ENCODE data around the gene RAB31.

Gene RAB31

DNA sequence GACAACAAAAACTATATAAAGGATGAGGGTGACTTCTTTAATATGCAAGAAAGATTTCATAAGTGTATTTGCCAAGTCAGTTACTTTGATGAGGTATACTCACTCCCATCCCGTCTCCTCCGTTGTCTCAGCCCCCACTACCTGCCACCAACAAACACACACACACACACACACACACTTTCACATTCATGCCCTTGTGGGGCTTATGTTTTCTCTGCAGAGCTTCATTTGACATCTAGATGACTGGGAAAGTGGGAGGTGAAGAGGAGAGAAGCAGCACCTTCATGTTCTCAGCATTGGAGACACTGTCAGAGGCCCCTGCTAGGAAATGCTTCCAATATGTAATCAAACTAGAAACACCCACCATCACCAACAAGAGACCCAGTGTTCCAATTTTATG lies 155.2 kb downstream of the RAB31 start:
- no peak for DNase-seq (ENCODE audit: low read depth)

DNA sequence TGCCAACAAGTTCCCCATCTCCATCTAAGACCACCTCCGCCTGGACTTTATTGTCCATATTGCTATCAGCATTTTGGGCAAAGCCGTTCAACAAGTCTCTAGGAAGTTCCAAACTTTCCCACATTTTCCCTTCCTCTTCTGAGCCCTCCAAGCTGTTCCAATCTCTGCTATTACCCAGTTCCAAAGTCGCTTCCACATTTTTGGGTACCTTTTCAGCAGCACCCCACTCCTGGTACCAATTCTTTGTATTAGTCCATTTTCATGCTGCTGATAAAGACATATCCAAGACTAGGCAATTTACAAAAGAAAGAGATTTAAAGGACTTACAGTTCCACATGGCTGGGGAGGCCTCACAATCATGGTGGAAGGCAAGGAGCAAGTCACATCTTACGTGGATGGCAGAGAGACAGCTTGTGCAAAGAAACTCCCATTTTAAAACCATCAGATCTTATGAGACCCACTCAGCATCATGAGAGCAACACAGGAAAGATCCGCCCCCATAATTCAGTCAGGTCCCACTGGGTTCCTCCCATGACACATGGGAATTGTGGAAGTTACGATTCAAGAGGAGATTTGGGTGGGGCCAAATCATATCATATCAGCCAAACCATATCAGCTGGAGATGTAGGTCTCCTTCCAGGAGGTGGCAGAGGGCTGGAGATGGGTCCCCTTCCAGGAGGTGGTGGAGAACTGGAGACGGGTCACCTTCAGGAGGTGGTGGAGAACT lies 157.8 kb downstream of the RAB31 start:
- DNase-seq (ENCODE audit: low read depth) = no peak

- DNase-seq (ENCODE audit: low read depth) = no peak
These were observed 158.5 kb downstream of the RAB31 start for GRCh38 chr18:9866627-9867026.

DNA sequence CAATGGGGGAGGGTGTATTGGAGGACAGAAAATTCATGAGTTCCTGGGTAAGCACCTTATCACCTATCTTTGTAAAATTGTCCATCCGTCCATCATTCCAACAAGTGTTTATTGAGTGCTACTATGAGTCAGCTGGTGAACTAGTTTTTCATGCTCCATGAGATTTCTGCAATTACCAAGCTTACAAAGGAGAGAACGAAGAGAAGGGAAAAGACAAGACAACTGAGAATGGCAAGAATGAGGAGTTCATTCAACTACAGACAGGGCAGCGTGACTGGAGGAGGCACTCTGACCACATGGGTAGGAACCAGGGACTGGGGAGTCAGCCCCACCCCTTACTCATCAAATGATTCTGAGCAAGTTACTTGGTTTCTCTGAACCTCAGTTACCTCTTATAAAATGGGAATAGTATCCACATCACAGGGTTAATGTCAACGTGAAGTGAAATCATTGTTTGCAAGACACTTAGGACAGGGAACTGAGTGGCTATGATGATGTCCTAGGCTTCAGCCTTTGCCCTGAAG lies 159.0 kb downstream of the RAB31 start:
- no peak for DNase-seq (ENCODE audit: low read depth)

DNA sequence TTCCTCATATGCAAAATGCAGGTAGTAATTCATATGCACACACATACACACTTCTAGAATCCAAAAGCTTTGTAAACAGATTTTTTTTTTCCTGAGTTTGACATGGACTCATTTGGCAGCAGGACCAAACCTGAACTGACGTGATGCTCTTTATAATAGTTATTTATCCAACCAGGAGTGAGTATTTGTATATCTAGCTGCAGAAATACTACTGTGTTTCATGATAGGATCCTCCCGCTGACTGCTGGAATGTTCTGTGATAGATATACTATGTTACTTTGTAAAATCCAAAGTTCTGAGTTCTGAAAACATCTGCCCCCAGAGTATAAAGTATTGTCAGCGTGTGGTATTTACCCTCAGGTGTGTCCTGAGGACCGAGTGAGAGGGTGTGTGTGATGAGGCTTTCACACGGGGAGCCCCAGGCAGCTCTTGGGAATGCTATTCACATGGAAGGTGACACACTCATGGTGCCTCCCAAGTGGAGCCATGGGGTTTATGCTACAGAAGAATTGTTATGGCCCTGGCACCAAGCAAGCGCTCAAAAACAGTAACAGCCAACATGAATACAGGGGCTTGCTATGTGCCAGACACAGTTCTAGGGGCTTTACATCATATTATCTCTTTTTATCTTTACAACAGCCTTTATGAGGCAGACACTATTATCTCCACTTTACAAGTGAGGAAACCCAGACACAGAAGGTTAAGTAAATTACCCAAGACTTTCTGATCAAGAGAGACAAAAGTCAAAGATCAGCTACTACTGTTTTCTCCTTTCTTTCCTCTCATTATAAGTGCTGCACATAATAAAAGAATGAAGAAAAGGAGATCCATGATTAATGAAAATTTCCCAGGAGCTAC lies 161.0 kb downstream of the RAB31 start:
- DNase-seq (ENCODE audit: low read depth) = no peak

DNA sequence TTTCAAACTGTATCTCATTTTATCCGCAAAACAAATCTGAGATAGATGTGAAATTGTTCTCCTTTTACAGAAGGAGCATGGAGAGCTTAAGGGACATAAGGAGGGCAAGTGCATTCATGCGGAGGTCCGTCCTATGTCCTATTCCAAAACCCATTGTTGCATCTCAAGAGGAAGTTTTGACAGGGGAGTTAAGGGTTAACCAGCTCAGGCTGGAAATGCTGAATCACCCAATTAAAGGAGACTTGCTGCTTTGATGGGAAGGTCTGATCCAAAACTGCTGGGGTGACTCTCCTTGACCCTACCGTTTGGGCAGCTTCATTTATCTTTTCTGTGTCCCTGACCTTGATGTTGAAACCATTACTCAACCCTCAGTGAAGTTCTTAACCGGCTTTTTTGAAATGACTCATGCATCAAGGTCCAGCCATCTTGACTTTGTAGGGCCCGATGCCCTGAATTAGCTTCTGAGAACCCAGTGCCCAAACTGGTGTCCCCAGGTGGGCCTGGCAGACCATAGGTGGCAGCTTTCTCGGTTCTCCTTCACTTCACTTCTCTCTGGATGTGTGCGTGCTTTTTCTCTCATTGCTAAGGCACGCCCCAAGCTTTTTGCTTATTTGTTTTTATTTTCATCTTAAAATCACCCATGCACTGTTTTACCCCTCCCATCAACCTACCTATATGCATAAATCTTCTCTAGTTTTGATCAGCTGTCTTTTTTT lies 161.8 kb downstream of the RAB31 start:
- no peak for DNase-seq (ENCODE audit: low read depth)

- DNase-seq (ENCODE audit: low read depth) = no peak
These were observed 162.4 kb downstream of the RAB31 start for GRCh38 chr18:9870431-9871008.

GRCh38 chr18:9871244-9871746 lies 163.2 kb downstream of the RAB31 start:
- DNase-seq (ENCODE audit: low read depth) = no peak

DNA sequence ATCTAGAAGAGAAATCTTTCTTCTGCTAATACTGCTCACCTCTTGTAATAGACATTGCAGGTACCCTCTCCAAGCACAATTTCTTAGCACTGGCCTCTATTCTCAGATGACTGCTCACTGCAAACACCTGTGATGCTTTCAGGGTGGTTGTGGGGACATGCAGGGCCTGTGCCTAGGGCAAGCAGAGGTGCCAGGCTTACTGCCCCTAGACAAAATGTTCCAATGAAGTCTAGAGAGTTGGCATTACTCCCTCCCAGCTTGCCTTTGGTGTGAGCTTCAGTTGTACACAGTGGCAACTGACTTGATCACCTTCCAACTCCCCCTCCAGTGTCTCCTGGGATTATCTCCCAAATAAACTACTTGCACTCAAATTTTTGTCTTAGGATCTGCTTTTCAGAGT lies 164.7 kb downstream of the RAB31 start:
- no peak for DNase-seq (ENCODE audit: low read depth)

- no peak for DNase-seq (ENCODE audit: low read depth)
These were observed 166.6 kb downstream of the RAB31 start for GRCh38 chr18:9874728-9875127.

DNA sequence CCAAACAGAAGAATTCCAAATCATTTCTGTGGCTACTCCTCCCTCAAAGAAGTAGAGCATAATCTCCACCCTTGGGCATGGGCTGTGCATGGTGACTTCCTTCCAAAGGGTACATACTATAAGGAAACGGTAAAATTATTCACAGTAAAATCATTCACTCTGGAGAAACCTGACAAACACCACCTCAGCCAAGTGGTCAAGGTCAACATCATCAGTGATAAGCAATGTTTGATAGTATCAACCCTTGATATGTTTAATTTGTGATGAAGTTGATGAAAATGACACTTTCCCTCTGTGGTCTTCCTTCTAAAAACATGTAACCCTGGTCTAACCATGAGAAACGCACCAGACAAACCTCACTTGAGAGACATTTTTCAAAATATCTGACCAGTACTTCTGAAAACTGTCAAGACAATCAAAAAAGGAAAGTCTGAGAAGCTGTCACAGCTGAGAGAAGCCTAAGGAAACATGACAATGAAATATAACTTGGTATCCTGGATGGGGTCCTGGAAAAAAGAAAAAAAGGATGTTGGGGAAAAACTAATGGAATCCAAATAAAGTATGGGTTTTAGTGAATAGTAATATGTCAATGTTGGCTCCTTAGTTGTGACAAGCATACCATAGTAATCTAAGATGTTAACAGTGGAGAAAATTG lies 168.2 kb downstream of the RAB31 start:
- DNase-seq (ENCODE audit: low read depth) = no peak

GRCh38 chr18:9876867-9877654 lies 169.0 kb downstream of the RAB31 start:
- DNase-seq (ENCODE audit: low read depth) = no peak

- DNase-seq (ENCODE audit: low read depth) = no peak
These were observed 169.5 kb downstream of the RAB31 start for GRCh38 chr18:9877655-9878014.

- DNase-seq (ENCODE audit: low read depth) = no peak
These were observed 170.0 kb downstream of the RAB31 start for GRCh38 chr18:9878095-9878494.

DNA sequence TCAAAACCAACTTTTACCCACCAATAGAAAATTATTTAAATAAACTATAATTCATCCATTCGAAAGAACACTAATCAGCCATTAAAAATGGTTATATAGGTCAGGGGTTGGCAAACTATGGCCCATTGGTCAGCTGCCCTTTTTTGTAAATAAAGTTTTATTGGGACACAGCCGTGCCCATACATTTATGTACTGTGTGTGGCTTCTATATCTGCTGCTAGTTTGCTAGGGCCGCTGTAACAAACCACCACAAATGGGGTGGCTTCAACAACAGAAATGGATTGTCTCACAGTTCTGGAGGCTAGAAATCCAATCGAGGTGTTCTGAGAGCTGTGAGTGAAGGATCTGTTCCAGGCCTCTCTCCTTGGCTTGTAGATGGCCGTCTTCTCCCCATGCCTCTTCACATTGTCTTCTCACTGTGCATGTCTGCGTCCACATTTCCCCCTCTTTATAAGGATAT lies 170.7 kb downstream of the RAB31 start:
- DNase-seq (ENCODE audit: low read depth) = no peak

GRCh38 chr18:9884090-9884489 lies 176.0 kb downstream of the RAB31 start:
- no peak for DNase-seq (ENCODE audit: low read depth)

GRCh38 chr18:9884532-9885140 lies 176.5 kb downstream of the RAB31 start:
- DNase-seq (ENCODE audit: low read depth) = no peak

DNA sequence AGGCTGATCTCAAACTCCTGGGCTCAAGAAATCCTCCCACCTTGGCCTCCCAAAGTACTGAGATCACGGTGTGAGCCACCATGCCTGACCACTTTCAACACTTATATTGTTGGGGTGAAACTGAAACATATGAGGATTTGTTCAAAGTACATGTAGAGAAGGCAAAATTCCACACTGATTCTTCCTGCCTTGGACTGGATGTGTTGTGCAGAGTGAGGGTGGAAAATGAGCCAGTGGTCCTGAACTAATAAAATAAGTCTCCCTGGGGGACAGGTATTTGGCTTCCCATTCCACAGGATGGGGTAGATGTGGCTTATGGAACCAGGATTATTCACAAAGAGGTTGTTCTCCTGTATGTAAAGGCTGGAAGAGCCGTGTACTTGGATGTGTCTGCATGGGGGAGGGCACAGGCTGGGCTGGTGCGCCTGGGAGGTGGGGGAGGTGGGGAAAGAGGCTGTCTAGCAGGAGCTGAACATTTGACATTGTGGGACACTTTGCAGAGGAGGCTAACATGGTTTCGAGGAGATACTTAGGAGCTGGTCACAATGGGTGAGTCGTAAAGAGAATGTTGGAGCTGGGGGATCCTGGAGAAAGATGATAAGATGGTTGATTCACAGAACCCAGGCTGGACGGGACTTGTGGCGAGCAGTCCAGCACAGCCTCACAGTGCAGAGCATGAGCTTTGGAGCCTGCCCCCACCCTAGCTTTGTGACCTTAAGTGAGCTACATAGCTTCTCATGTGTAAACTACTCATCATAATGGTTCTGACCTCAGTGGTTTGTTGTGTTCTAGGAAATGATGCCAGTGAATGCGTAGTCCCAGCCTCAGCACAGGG lies 177.3 kb downstream of the RAB31 start, which contains the start of gene TXNDC2:
Gene TXNDC2 (plus strand): TSS at position 804 of the 835 bp plus-strand sequence. CDS start 708 bp downstream, outside the sequence.
- no peak for DNase-seq (ENCODE audit: low read depth)

DNA sequence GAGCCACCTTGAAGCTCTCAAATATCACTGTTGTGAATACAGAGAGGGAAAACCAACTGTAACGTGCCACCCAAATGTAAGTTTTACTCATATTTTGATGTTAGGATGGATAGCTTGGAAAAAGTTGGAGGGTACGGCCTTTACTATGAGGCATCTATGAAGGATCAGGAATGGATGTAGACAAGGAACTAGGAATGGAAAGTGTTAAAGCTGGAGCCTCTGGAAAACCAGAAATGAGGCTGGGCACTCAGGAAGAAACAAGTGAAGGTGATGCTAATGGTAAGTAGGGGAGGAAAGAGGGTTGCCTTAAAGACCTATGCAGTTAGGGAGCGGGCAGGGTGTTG lies 177.9 kb downstream of the RAB31 start:
- DNase-seq (ENCODE audit: low read depth) = no peak
